ENCODE results near the gene SOX18. TPM values are rescaled to one million over a fixed set of nuclear protein-coding genes. Genes with fewer than 3 reads are reported as not detected.

Gene SOX18
- total and polyA plus RNA-seq, 2 donors from 2014 or later: 36.5 to 56.7 TPM

DNA sequence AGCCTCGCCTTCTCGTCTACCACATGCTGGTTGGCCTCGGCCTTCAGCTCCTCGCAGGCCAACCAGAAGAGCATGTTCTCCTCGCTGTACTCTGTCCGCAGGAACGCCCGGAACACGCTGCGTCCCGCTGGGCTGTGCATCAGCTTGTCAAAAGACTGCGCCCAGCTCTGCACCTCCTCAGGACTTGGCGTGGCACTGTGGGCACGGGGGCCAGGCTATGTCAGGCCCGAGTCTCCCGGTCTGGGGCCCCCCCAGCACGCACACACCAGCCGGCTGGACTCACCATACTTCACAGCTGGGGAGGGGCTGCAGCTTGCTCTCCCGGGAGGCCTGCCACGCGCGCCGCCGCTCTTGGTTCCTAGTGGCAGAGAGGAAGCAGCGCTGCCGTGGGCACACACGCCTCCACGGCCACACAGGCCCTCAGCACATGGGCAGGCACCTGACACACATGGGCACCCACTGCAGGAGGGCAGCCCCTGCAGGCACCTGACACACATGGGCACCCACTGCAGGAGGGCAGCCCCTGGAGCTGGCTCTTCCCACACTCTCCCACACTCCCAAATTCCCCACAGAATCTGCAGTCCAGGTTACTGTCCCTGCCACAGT, 24.8 kb upstream of the SOX18 start:
- Histone ChIP-seq H3K27me3 (ENCODE audit: control insufficient read depth, insufficient read depth, low read length) (no peaks in the 10 kb centered on the region), H3K9ac (ENCODE audit: low read length in 3 of 3) (no peak overlapping the region), H3K4me3 (ENCODE audit: low read length in 3 of 3) (no peak overlapping the region), H3K27ac (ENCODE audit: low read depth in 2 of 2, low read length in 2 of 2) (no peak overlapping the region), H3K36me3 (ENCODE audit: control insufficient read depth in 2 of 3, insufficient read depth in 3 of 3, low read length in 3 of 3) (no peaks in the 10 kb centered on the region), H3K4me1 (ENCODE audit: control insufficient read depth in 2 of 3, insufficient read depth in 2 of 3, low read depth in 1 of 3, low read length in 3 of 3) (peaks cover 0 to 14% (median 3%) of the 10 kb centered on the region in 3 donors), H3K9me3 (ENCODE audit: control insufficient read depth in 2 of 3, insufficient read depth in 1 of 3, low read length in 3 of 3) (no peaks in the 10 kb centered on the region)
- DNase-seq: no peak
- TF ChIP-seq, protein P1, sequence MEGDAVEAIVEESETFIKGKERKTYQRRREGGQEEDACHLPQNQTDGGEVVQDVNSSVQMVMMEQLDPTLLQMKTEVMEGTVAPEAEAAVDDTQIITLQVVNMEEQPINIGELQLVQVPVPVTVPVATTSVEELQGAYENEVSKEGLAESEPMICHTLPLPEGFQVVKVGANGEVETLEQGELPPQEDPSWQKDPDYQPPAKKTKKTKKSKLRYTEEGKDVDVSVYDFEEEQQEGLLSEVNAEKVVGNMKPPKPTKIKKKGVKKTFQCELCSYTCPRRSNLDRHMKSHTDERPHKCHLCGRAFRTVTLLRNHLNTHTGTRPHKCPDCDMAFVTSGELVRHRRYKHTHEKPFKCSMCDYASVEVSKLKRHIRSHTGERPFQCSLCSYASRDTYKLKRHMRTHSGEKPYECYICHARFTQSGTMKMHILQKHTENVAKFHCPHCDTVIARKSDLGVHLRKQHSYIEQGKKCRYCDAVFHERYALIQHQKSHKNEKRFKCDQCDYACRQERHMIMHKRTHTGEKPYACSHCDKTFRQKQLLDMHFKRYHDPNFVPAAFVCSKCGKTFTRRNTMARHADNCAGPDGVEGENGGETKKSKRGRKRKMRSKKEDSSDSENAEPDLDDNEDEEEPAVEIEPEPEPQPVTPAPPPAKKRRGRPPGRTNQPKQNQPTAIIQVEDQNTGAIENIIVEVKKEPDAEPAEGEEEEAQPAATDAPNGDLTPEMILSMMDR (IDR thresholded peaks at IDR 0.05; ENCODE audit: borderline replicate concordance, extremely low read depth, insufficient read depth): no peak
- no peak for FAIRE-seq
- intact Hi-C loops (cut with DNase I): no loop called here

GRCh38 chr20:64073476-64074183, 24.2 kb upstream of the SOX18 start:
- FAIRE-seq: no peak
- Histone ChIP-seq H3K9me3 (ENCODE audit: control insufficient read depth in 2 of 3, insufficient read depth in 1 of 3, low read length in 3 of 3) (no peaks in the 10 kb centered on the region), H3K4me1 (ENCODE audit: control insufficient read depth in 2 of 3, insufficient read depth in 2 of 3, low read depth in 1 of 3, low read length in 3 of 3) (peaks cover 0 to 8% (median 3%) of the 10 kb centered on the region in 3 donors), H3K9ac (ENCODE audit: low read length in 3 of 3) (no peak overlapping the region), H3K27ac (ENCODE audit: low read depth in 2 of 2, low read length in 2 of 2) (no peak overlapping the region), H3K36me3 (ENCODE audit: control insufficient read depth in 2 of 3, insufficient read depth in 3 of 3, low read length in 3 of 3) (no peaks in the 10 kb centered on the region), H3K27me3 (ENCODE audit: control insufficient read depth, insufficient read depth, low read length) (no peaks in the 10 kb centered on the region), H3K4me3 (ENCODE audit: low read length in 3 of 3) (no peak overlapping the region)
- peak in 1 of 5 donors; percentile 70 for DNase-seq
- intact Hi-C loops (cut with DNase I): no loop called here
- TF ChIP-seq, protein P1 (IDR thresholded peaks at IDR 0.05; ENCODE audit: borderline replicate concordance, extremely low read depth, insufficient read depth): no peak

- intact Hi-C loops (cut with DNase I): no loop called here
- no peaks in the 10 kb centered on the region for H3K36me3 ChIP-seq (ENCODE audit: control insufficient read depth in 2 of 3, insufficient read depth in 3 of 3, low read length in 3 of 3)
- DNase-seq: no peak
- H3K9me3 ChIP-seq (ENCODE audit: control insufficient read depth in 2 of 3, insufficient read depth in 1 of 3, low read length in 3 of 3): no peaks in the 10 kb centered on the region
- no peak overlapping the region for H3K9ac ChIP-seq (ENCODE audit: low read length in 3 of 3)
- peaks cover 0 to under 1% (median 0%) of the 10 kb centered on the region in 3 donors for H3K4me1 ChIP-seq (ENCODE audit: control insufficient read depth in 2 of 3, insufficient read depth in 2 of 3, low read depth in 1 of 3, low read length in 3 of 3)
- H3K27ac ChIP-seq (ENCODE audit: low read depth in 2 of 2, low read length in 2 of 2): no peak overlapping the region
- H3K4me3 ChIP-seq (ENCODE audit: low read length in 3 of 3): no peak overlapping the region
- H3K27me3 ChIP-seq (ENCODE audit: control insufficient read depth, insufficient read depth, low read length): no peaks in the 10 kb centered on the region
- TF ChIP-seq, protein P1 (IDR thresholded peaks at IDR 0.05; ENCODE audit: borderline replicate concordance, extremely low read depth, insufficient read depth): no peak
- FAIRE-seq: no peak
Observed at GRCh38 chr20:64072498-64073063, 23.1 kb upstream of the SOX18 start.

Data from kidney (tissue), 14 donors.